Stimulated activated naive CD8-positive, alpha-beta T cell treated with anti-CD3 and anti-CD28 coated beads, Interleukin-15, Interleukin-2, amounts not matched to agents 100 ng/mL and 50 ng/mL, for 24 hours (primary cell): ENCODE measurements around the gene CD22.

ENCODE experiments used
- H3K27ac Mint-ChIP-seq: one replicate; pipeline ENCODE4 v1.8.0; 2021; ENCODE audit warnings: mild to moderate bottlenecking, mixed read lengths
- H3K27me3 Mint-ChIP-seq: one replicate; pipeline ENCODE4 v1.8.0; 2021; ENCODE audit warnings: mixed read lengths
- H3K36me3 Mint-ChIP-seq: one replicate; pipeline ENCODE4 v1.8.0; 2021; ENCODE audit warnings: low read depth, mixed read lengths
- H3K4me1 Mint-ChIP-seq: one replicate; pipeline ENCODE4 v1.8.0; 2021; ENCODE audit warnings: low read depth, mixed read lengths
- H3K4me3 Mint-ChIP-seq: one replicate; pipeline ENCODE4 v1.8.0; 2021; ENCODE audit warnings: mild to moderate bottlenecking, mixed read lengths
- H3K9me3 Mint-ChIP-seq: one replicate; pipeline ENCODE4 v1.8.0; 2021; ENCODE audit warnings: mixed read lengths

CD22 gene

GRCh38 chr19:35292421-35293362 lies 36.3 kb upstream of the CD22 start:
- no peak overlapping the region for H3K27ac Mint-ChIP-seq
- no peaks in the 10 kb centered on the region for H3K27me3 Mint-ChIP-seq
- no peaks in the 10 kb centered on the region for H3K36me3 Mint-ChIP-seq
- H3K9me3 Mint-ChIP-seq, result no peaks in the 10 kb centered on the region
- H3K4me3 Mint-ChIP-seq, result no peak overlapping the region
- peaks cover 6% of the 10 kb centered on the region for H3K4me1 Mint-ChIP-seq

- no peaks in the 10 kb centered on the region for H3K9me3 Mint-ChIP-seq
- H3K27me3 Mint-ChIP-seq, result no peaks in the 10 kb centered on the region
- H3K27ac Mint-ChIP-seq, result no peak overlapping the region
- H3K4me1 Mint-ChIP-seq, result peaks cover 6% of the 10 kb centered on the region
- H3K36me3 Mint-ChIP-seq, result no peaks in the 10 kb centered on the region
- H3K4me3 Mint-ChIP-seq, result no peak overlapping the region
Observed at GRCh38 chr19:35293363-35293739, 35.6 kb upstream of the CD22 start.

- no peaks in the 10 kb centered on the region for H3K36me3 Mint-ChIP-seq
- peaks cover 6% of the 10 kb centered on the region for H3K4me1 Mint-ChIP-seq
- H3K27ac Mint-ChIP-seq, result no peak overlapping the region
- no peaks in the 10 kb centered on the region for H3K27me3 Mint-ChIP-seq
- H3K9me3 Mint-ChIP-seq, result no peaks in the 10 kb centered on the region
- no peak overlapping the region for H3K4me3 Mint-ChIP-seq
Observed at GRCh38 chr19:35293808-35294207, 35.2 kb upstream of the CD22 start.

GRCh38 chr19:35294328-35294727 lies 34.7 kb upstream of the CD22 start:
- H3K4me1 Mint-ChIP-seq, result peaks cover 6% of the 10 kb centered on the region
- no peaks in the 10 kb centered on the region for H3K9me3 Mint-ChIP-seq
- no peak overlapping the region for H3K27ac Mint-ChIP-seq
- no peaks in the 10 kb centered on the region for H3K27me3 Mint-ChIP-seq
- no peak overlapping the region for H3K4me3 Mint-ChIP-seq
- H3K36me3 Mint-ChIP-seq, result no peaks in the 10 kb centered on the region

GRCh38 chr19:35294859-35295791 lies 33.9 kb upstream of the CD22 start:
- Mint-ChIP-seq H3K36me3 (no peaks in the 10 kb centered on the region), H3K4me1 (peaks cover 6% of the 10 kb centered on the region), H3K9me3 (no peaks in the 10 kb centered on the region), H3K27me3 (no peaks in the 10 kb centered on the region), H3K4me3 (no peak overlapping the region), H3K27ac (no peak overlapping the region)

- Mint-ChIP-seq H3K9me3 (no peaks in the 10 kb centered on the region), H3K36me3 (no peaks in the 10 kb centered on the region), H3K27ac (no peak overlapping the region), H3K4me3 (no peak overlapping the region), H3K27me3 (no peaks in the 10 kb centered on the region), H3K4me1 (peaks cover 6% of the 10 kb centered on the region)
Observed at GRCh38 chr19:35295792-35296462, 33.1 kb upstream of the CD22 start.

GRCh38 chr19:35296644-35297514 lies 32.1 kb upstream of the CD22 start:
- H3K27ac Mint-ChIP-seq, result no peak overlapping the region
- H3K9me3 Mint-ChIP-seq, result no peaks in the 10 kb centered on the region
- H3K27me3 Mint-ChIP-seq, result no peaks in the 10 kb centered on the region
- H3K36me3 Mint-ChIP-seq, result no peaks in the 10 kb centered on the region
- H3K4me3 Mint-ChIP-seq, result no peak overlapping the region
- peaks cover 6% of the 10 kb centered on the region for H3K4me1 Mint-ChIP-seq

- Mint-ChIP-seq H3K4me1 (peaks cover 6% of the 10 kb centered on the region), H3K4me3 (no peak overlapping the region), H3K36me3 (no peaks in the 10 kb centered on the region), H3K9me3 (no peaks in the 10 kb centered on the region), H3K27ac (no peak overlapping the region), H3K27me3 (no peaks in the 10 kb centered on the region)
Observed at GRCh38 chr19:35297515-35297848, 31.5 kb upstream of the CD22 start.

- no peaks in the 10 kb centered on the region for H3K36me3 Mint-ChIP-seq
- peaks cover 6% of the 10 kb centered on the region for H3K4me1 Mint-ChIP-seq
- no peak overlapping the region for H3K27ac Mint-ChIP-seq
- no peak overlapping the region for H3K4me3 Mint-ChIP-seq
- no peaks in the 10 kb centered on the region for H3K27me3 Mint-ChIP-seq
- H3K9me3 Mint-ChIP-seq, result no peaks in the 10 kb centered on the region
Observed at GRCh38 chr19:35297922-35298321, 31.1 kb upstream of the CD22 start.

- no peak overlapping the region for H3K4me3 Mint-ChIP-seq
- H3K27ac Mint-ChIP-seq, result no peak overlapping the region
- H3K9me3 Mint-ChIP-seq, result no peaks in the 10 kb centered on the region
- H3K4me1 Mint-ChIP-seq, result peaks cover 6% of the 10 kb centered on the region
- no peaks in the 10 kb centered on the region for H3K27me3 Mint-ChIP-seq
- no peaks in the 10 kb centered on the region for H3K36me3 Mint-ChIP-seq
Observed at GRCh38 chr19:35298561-35298972, 30.4 kb upstream of the CD22 start.

- no peak overlapping the region for H3K4me3 Mint-ChIP-seq
- no peaks in the 10 kb centered on the region for H3K36me3 Mint-ChIP-seq
Observed at GRCh38 chr19:35299523-35300338, 29.3 kb upstream of the CD22 start.

GRCh38 chr19:35300339-35300649 lies 28.7 kb upstream of the CD22 start:
- H3K4me1 Mint-ChIP-seq, result peaks cover 6% of the 10 kb centered on the region
- no peak overlapping the region for H3K27ac Mint-ChIP-seq
- H3K4me3 Mint-ChIP-seq, result no peak overlapping the region
- H3K9me3 Mint-ChIP-seq, result no peaks in the 10 kb centered on the region
- no peaks in the 10 kb centered on the region for H3K27me3 Mint-ChIP-seq
- no peaks in the 10 kb centered on the region for H3K36me3 Mint-ChIP-seq

More at GRCh38 chr19:35299523-35300338, 29.3 kb upstream of the CD22 start:
- Mint-ChIP-seq H3K9me3 (no peaks in the 10 kb centered on the region), H3K27me3 (no peaks in the 10 kb centered on the region), H3K4me1 (peaks cover 6% of the 10 kb centered on the region), H3K27ac (no peak overlapping the region)

- no peaks in the 10 kb centered on the region for H3K27me3 Mint-ChIP-seq
- H3K4me3 Mint-ChIP-seq, result no peak overlapping the region
- no peaks in the 10 kb centered on the region for H3K9me3 Mint-ChIP-seq
- H3K4me1 Mint-ChIP-seq, result no peaks in the 10 kb centered on the region
- no peak overlapping the region for H3K27ac Mint-ChIP-seq
- H3K36me3 Mint-ChIP-seq, result no peaks in the 10 kb centered on the region
Observed at GRCh38 chr19:35301961-35302360, 27.0 kb upstream of the CD22 start.
